Thoracic aorta (tissue), 2 donors: ENCODE results near the gene SECISBP2L. TPM values are rescaled to one million over a fixed set of nuclear protein-coding genes. Genes with fewer than 3 reads are reported as not detected.

Experiments used
- ATAC-seq: fragments of 150-250 bp; one replicate; pipeline ENCODE4 v1.8.0; 2017; ENCODE audit warnings: low read depth; ENCODE audit not compliant: insufficient number of reproducible peaks, low FRiP score
- DNase-seq: peaks from one replicate; pipeline ENCODE4 v3.0.0-alpha.2; 2020; ENCODE audit warnings: low spot score
- H3K27ac ChIP-seq, 2 donors: fragments of 200-600 bp; sonication (generic); 1 replicate in 1 of 2; 2 replicates in 1 of 2; pipeline ENCODE4 v1.5.1; 2016; ENCODE audit warnings: mild to moderate bottlenecking in 2 of 2, moderate library complexity in 2 of 2
- H3K27me3 ChIP-seq: fragments of 200-600 bp; sonication (generic); replicated peaks from 2 replicates; pipeline ENCODE4 v1.6.0; 2016; ENCODE audit warnings: mild to moderate bottlenecking; ENCODE audit not compliant: insufficient read depth
- H3K36me3 ChIP-seq: fragments of 200-600 bp; sonication (generic); one replicate; pipeline ENCODE4 v1.5.1; 2016
- H3K4me1 ChIP-seq, 2 donors: fragments of 200-600 bp; sonication (generic); 1 replicate in 1 of 2; 2 replicates in 1 of 2; pipeline versions ENCODE4 v1.5.1 to v1.6.0; 2016; ENCODE audit warnings: low read depth in 2 of 2, mild to moderate bottlenecking in 1 of 2; ENCODE audit not compliant: control insufficient read depth in 1 of 2
- H3K4me3 ChIP-seq: fragments of 200-600 bp; sonication (generic); 2 replicates; pipeline ENCODE4 v1.5.1; 2016; ENCODE audit warnings: mild to moderate bottlenecking
- H3K9me3 ChIP-seq: fragments of 200-600 bp; sonication (generic); 2 replicates; pipeline ENCODE4 v1.5.1; 2016
- CTCF ChIP-seq: fragments of 200-600 bp; sonication (generic); IDR thresholded peaks from one replicate; pipeline ENCODE4 v1.5.1; 2019; ENCODE audit warnings: antibody characterized with exemption
- total RNA-seq, 2 donors: library from RNA; depleted of rRNA; stranded (reverse); fragments of >200 nt; gene quantifications; one replicate each; pipeline versions ENCODE4 v1.1.0 to v1.2.3, GENCODE V29; 2016

The SECISBP2L gene
- total RNA-seq, 2 donors from 2014 or later = 34.9 to 55.2 TPM

- peaks cover 18% of the 10 kb centered on the region for H3K36me3 ChIP-seq
- ATAC-seq = no peak
These were observed 50.0 kb downstream of the SECISBP2L start for GRCh38 chr15:48996276-48996675.

GRCh38 chr15:48993380-48993779 is 52.9 kb downstream of the SECISBP2L start:
- ATAC-seq (no peak), DNase-seq (no peak)
- Histone ChIP-seq H3K36me3 (peaks cover 12% of the 10 kb centered on the region), H3K27ac (no peak overlapping the region), H3K27me3 (no peaks in the 10 kb centered on the region), H3K9me3 (no peaks in the 10 kb centered on the region), H3K4me3 (no peak overlapping the region), H3K4me1 (no peaks in the 10 kb centered on the region)
- no peak for TF ChIP-seq CTCF

More at GRCh38 chr15:48996276-48996675, 50.0 kb downstream of the SECISBP2L start:
- Histone ChIP-seq H3K4me1 (no peaks in the 10 kb centered on the region), H3K4me3 (no peak overlapping the region), H3K27ac (no peak overlapping the region), H3K9me3 (no peaks in the 10 kb centered on the region), H3K27me3 (no peaks in the 10 kb centered on the region)
- DNase-seq = no peak
- no peak for TF ChIP-seq CTCF

- Histone ChIP-seq H3K4me1 (no peaks in the 10 kb centered on the region), H3K36me3 (peaks cover 11% of the 10 kb centered on the region), H3K4me3 (no peak overlapping the region), H3K27ac (no peak overlapping the region), H3K27me3 (no peaks in the 10 kb centered on the region), H3K9me3 (no peaks in the 10 kb centered on the region)
- DNase-seq (no peak), ATAC-seq (no peak)
- no peak for TF ChIP-seq CTCF
These were observed 53.7 kb downstream of the SECISBP2L start for GRCh38 chr15:48992545-48992944.

DNA sequence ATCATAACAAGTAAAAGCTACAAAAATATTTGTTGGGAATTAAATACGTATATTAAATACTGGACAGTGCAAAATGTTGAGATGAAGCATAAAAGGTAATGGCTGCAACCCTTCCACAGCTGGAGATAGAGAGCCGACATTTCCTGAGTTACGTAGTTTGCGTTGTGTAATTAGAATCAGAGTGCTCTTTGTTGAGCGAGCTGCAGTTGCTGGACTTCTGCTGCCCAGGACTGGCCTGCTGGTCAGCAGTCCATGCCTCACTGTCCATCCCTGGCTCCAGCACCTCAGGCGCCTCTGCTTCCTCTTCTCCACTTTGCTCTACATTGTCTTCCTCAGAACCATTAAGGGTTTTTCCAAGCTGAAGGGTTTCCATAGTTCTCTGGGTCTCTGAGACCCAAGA is 54.1 kb downstream of the SECISBP2L start:
- H3K36me3 ChIP-seq = peaks cover 11% of the 10 kb centered on the region
- ATAC-seq (no peak), DNase-seq (no peak)
- H3K27ac ChIP-seq = no peak overlapping the region
- no peaks in the 10 kb centered on the region for H3K9me3 ChIP-seq
- H3K27me3 ChIP-seq = no peaks in the 10 kb centered on the region
- H3K4me3 ChIP-seq = no peak overlapping the region
- TF ChIP-seq CTCF = no peak
- no peaks in the 10 kb centered on the region for H3K4me1 ChIP-seq

DNA sequence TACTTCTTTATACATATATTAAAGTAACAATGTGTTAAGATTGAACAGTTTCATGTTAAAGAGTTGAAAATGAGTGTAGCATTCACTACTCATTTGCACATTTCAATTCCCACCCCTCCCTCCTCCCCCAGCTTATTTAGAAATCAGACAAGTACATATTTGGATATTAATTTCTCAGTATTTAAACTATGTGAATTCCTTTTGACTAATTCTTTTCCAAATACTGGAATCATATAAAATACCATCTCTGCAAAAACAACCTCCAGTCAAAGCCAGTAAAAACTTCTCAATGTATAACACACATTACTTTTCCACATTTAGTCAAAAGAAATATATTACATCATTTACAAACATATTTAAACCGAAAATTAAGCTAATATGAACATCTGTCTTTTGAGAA is 57.1 kb downstream of the SECISBP2L start:
- H3K27me3 ChIP-seq = no peaks in the 10 kb centered on the region
- peaks cover 11% of the 10 kb centered on the region for H3K36me3 ChIP-seq
- no peak overlapping the region for H3K4me3 ChIP-seq
- H3K4me1 ChIP-seq = peaks cover 12 to 21% of the 10 kb centered on the region in 2 donors
- TF ChIP-seq CTCF = no peak
- no peaks in the 10 kb centered on the region for H3K9me3 ChIP-seq
- ATAC-seq (no peak), DNase-seq (no peak)
- peak overlapping the region in 1 of 2 donors; percentile 14 for H3K27ac ChIP-seq
